ENCODE results near the gene UCN.
"Not testable (repeated sequence)": the region's sequence is repeated elsewhere in the genome, so short reads cannot be mapped to it uniquely, and the experiment has no call there.

Gene UCN

DNA sequence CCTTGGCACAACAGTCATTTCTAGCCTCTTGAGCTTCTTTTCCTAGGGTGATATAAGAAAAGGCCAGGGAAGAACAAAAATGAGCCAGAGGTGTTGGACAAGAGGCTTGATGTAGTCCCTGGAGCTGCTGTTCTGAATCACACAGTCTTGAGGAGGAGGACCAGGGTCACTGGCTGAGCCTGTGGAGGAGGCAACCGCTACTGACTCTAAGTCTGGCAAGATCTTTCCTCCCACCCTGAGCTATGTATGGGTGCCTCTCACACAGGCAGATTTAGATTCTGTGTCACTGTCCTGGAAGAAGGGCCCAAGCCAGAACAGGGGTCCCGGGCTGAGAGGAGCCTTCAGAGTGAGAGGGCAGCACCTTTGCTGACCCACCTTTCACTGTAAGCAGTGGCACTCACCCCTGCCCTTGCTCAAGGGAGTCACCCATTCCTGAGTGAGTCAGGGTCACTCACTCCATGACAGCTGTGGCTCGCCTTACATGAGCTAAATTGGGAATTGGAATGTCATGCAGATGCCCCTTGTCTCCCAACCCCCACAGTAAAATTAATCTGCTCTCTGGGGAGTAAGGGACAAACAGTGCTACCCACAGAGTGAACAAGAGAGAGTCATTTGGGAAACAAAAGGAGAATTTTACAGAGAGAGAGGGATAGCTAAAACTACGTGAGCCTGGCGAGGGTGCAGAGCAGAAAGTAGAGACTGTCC, 26.2 kb downstream of the UCN start, which contains the start of gene TRIM54:
TSS of gene TRIM54 (plus strand) at position 575 of the 705 bp plus-strand sequence. CDS start 303 bp downstream, outside the sequence.
- no peak for DNase-seq

DNA sequence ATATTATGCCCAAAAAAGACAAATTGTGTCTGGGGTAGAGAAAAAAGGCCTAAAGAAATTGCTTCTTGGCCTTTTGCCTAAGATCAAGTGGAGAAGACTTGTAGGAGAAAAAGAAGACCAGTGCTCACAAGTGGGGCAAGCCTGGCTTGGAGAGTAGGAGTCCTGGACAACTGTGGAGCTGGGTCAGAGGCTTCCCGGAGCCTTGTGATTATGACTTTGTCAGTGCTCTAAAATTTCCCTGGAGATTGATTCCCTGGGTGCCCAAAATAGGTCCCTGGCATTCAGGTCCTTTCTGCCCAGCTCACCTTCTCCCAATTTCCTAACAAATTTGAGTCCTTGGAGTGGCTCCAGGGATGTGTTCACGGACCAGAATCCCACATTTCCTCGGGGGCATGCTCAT, 26.8 kb downstream of the UCN start:
- DNase-seq: no peak

DNA sequence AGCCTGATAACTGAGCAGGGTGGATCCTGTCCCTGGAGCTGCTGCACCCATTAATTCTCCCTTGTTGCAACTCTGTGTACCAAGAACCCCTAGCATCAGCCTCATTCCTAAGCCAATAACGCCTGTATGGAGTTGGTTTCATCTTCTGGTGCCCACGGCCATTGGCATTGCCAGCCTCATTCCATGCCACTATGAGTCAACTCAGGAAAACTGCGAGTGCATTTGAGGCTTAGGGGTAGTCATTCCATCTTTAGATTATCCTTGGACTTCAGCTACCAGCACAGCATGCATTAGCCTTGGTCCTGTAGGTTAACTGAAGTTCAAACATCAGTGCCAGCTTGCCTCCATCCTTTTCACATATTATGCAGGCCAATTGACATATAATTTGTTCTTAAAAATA, 27.4 kb downstream of the UCN start:
- DNase-seq: no peak

- DNase-seq: no peak
Observed at GRCh38 chr2:27278010-27278409, 30.2 kb downstream of the UCN start.

DNA sequence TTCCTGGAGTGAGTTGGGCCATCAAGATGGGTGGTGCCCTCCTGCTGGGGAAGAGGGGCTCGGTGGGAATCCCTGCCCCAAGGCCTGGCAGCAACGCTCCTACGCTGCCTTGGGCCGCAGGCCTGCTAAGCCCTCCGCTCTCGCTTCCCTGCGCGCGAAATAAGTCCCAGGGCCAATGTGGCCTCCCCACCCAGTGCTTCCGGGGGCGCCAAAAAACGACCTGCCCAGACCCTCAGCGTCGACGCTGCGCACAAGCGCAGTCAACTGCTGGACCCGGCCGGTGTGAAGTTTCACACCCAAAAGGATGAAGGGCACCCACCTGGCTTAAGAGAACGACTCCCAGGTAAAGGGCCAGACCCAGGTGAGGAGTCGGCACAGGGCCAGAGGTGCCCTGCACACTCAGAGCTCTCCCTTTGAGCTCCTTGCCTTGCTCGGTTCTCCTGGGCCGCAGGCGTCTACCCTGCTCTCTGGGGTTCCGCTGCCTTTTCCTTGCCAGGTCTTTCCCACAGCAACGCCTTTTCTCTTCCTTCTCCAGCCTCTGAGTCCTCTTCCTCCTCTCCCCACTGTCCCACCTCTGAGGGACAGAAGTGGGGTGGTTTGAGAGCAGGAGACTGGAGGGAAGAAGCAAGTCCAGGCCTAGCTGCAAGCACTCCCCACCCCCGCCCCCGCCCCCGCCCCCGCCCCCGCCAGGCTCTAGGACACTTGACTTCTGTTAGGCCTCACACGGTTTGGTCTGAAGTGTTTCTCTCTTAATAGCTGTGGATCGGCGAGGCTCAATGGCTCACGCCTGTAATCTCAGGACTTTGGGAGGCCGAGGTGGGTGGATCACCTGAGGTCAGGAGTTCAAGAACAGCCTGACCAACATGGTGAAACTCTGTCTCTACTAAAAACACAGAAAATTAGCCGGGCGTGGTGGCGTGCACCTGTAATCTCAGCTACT, 32.8 kb downstream of the UCN start, which contains the start of gene DNAJC5G:
TSS of gene DNAJC5G (plus strand) at position 223 of the 940 bp plus-strand sequence. CDS start 1,296 bp downstream, outside the sequence.
- no peak for DNase-seq

- DNase-seq: not testable (repeated sequence)
Observed at GRCh38 chr2:27272537-27273522, 35.4 kb downstream of the UCN start.

GRCh38 chr2:27271631-27272340, 36.5 kb downstream of the UCN start:
- DNase-seq: no peak

DNA sequence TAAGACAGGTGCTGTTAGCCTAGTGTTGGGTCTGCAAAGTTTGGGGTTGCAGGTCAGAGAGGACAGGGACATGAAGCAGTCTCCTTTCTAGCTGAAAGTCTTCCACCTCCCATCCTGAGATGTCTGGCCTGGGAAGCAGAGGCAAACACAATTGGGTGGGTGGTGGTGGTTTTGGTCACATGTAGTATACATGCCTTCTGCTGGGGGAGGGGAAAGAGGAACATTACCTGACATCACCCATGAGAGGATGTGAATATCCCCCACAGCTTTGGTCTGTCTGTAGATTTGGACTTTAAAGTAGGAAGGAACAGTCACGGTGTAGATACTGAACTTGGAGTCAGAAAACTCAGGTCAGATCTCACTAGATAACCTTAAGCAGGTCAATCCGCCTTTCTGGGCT, 37.6 kb downstream of the UCN start:
- DNase-seq: no peak

GRCh38 chr2:27270131-27270530, 38.1 kb downstream of the UCN start:
- DNase-seq: no peak

- not testable (repeated sequence) for DNase-seq
Observed at GRCh38 chr2:27268296-27268695, 39.9 kb downstream of the UCN start.

DNA sequence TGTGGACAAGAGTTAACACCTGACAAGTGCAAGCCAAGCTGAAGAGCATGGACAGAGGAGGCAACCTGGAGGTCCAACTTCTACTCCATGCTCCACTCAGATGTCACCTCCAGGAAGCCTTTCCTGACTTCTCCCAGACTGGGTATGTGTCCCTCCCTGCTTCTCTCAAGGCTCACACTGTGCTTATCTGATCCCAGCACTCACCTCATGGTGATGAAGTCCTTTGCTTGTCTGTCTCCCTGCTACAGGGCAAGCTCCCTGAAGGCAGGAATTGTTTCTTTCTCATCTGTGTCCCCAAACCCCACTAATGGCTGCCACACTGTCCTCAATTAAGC, 42.7 kb downstream of the UCN start:
- no peak for DNase-seq

- DNase-seq: peak; percentile 9 to 17 (median 14)
Observed at GRCh38 chr2:27264753-27265535, 43.3 kb downstream of the UCN start.

DNA sequence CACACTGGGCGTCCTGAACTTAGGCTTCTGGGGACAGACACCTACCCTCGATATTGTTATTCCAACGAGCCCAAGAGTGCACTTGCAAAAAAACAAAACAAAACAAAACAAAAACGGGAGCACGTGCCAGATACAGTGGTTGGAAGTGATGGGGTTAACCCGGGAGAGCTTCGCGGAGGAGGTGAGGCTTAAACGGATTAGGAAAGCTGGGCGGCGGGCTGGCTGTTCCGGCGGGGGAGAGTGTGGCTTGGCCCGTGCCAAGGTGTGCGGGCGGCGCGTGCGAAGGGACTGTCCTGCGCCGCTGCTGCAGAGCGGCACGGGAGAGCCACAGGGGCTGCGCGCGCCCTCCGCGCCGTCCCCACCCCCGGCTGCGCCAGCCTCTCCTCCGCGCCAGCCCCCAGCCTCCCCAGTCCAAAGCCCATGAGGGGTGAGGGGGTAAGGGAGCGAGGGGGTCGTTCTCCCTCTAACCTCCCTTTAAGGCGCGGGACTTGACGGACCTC, 43.9 kb downstream of the UCN start:
- DNase-seq: no peak

DNA sequence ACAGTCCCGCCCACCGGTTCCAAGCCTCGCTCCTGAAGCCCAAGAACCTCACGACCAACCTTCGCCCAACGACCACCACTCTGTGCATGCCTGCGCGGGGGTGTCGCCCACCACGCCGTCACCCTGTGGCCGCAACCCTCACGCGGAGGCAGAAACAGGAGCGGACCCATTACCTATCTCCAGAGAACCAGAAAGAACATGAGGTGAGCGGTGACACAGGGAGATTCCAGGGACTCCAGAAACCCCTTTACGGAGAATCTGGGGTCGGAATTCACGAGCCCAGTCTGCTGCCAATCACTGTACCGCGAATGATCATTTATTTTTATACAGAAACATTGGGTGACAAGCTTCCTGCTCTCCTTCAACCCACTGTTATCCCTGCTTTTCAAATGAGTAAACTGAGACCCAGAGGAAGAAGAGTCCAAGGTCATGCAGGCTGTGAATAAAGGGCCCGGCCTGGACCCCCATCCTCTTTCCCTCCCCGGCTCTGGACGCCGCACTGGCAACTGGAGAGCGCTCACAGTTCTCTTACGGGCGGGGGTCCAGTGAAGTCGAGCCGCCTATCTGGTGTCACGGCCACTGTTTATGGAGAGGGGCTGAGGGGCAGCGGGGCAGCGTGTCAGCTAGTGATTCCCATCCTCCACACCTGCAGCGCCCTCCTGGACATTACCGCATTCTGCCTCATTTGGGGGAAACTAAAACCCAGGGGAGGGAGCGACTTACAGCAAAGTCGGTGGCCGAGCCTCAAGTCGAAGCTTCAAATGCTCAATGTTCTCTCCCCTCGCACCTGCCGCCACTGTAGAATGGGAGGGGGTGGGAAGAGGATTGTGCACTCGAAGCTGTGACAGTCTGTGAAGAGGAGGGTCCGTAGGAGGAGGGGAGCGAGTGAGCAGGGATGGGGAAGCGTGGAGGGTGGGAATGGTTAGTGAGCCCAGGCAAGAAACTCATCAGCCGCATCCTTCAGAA, 44.7 kb downstream of the UCN start:
- DNase-seq: no peak

- peak; percentile 20 to 28 (median 22) for DNase-seq
Observed at GRCh38 chr2:27262379-27263286, 45.6 kb downstream of the UCN start, which contains the start of gene SLC30A3. Gene SLC30A3, minus strand, starts transcription at chr2:27263047. Its CDS starts 141 bp downstream, at chr2:27262906.

- DNase-seq: no peak
Observed at GRCh38 chr2:27261926-27262298, 46.3 kb downstream of the UCN start.

- no peak for DNase-seq
Observed at GRCh38 chr2:27261241-27261925, 46.9 kb downstream of the UCN start.

- DNase-seq: no peak
Observed at GRCh38 chr2:27258051-27258450, 50.2 kb downstream of the UCN start.
